Mesenchymal stem cell (in vitro differentiated cells and primary cell): ENCODE data around the gene VPS33A.

Experiments used
- DNase-seq: peaks from one replicate; pipeline ENCODE4 v3.0.0-alpha.2; 2013
- H2AFZ ChIP-seq: one replicate; pipeline ENCODE4 v1.6.1; 2013; ENCODE audit warnings: low read depth, mild to moderate bottlenecking, control low read depth, inconsistent platforms, low read length, moderate library complexity
- H2AK5ac ChIP-seq: 2 replicates; pipeline ENCODE4 v1.6.1; 2013; ENCODE audit warnings: low read length, moderate library complexity, mild to moderate bottlenecking, inconsistent platforms; ENCODE audit not compliant: severe bottlenecking
- H2BK120ac ChIP-seq: one replicate; pipeline ENCODE4 v1.6.1; 2013; ENCODE audit warnings: low read depth, mild to moderate bottlenecking, inconsistent platforms, low read length, moderate library complexity
- H2BK12ac ChIP-seq, 2 experiments: one replicate each; pipeline ENCODE4 v1.6.1; 2013; ENCODE audit warnings: inconsistent platforms in 2 of 2, low read length in 2 of 2, mild to moderate bottlenecking in 2 of 2, moderate library complexity in 2 of 2, control low read depth in 1 of 2
- H2BK15ac ChIP-seq: one replicate; pipeline ENCODE4 v1.6.1; 2013; ENCODE audit warnings: mild to moderate bottlenecking, low read depth, inconsistent platforms; ENCODE audit not compliant: poor library complexity, severe bottlenecking
- H2BK5ac ChIP-seq: 2 replicates; pipeline ENCODE4 v1.6.1; 2013; ENCODE audit warnings: low read depth, mild to moderate bottlenecking, low read length, control low read depth, inconsistent platforms; ENCODE audit not compliant: poor library complexity, severe bottlenecking
- H3K14ac ChIP-seq, 2 experiments: one replicate each; pipeline ENCODE4 v1.6.1; 2013; ENCODE audit warnings: inconsistent platforms in 2 of 2, low read length in 2 of 2, control low read depth in 1 of 2, mild to moderate bottlenecking in 1 of 2, moderate library complexity in 1 of 2
- H3K18ac ChIP-seq, 2 experiments: one replicate each; pipeline ENCODE4 v1.6.1; 2013; ENCODE audit warnings: inconsistent platforms in 2 of 2, low read length in 2 of 2, control low read depth in 1 of 2, low read depth in 1 of 2, mild to moderate bottlenecking in 1 of 2
- H3K23ac ChIP-seq, 2 experiments: one replicate each; pipeline ENCODE4 v1.6.1; 2013; ENCODE audit warnings: inconsistent platforms in 2 of 2, low read length in 2 of 2, mild to moderate bottlenecking in 2 of 2, moderate library complexity in 2 of 2, control low read depth in 1 of 2
- H3K27ac ChIP-seq: 2 replicates; pipeline ENCODE4 v1.5.1; 2013; ENCODE audit warnings: mild to moderate bottlenecking, moderate library complexity, low read length, control low read depth, inconsistent platforms; ENCODE audit not compliant: poor library complexity, severe bottlenecking
- H3K27me3 ChIP-seq, 2 experiments: 2 replicates each; pipeline versions ENCODE4 v1.6.1 to v1.7.0; 2013; ENCODE audit warnings: low read length in 2 of 2, mild to moderate bottlenecking in 2 of 2, moderate library complexity in 2 of 2, control low read depth in 1 of 2, inconsistent platforms in 1 of 2; ENCODE audit not compliant: control insufficient read depth in 1 of 2, insufficient read depth in 1 of 2
- H3K36me3 ChIP-seq, 2 experiments: 2 replicates each; pipeline versions ENCODE4 v1.6.1 to v1.7.0; 2013; ENCODE audit warnings: low read length in 2 of 2, control low read depth in 1 of 2, inconsistent platforms in 1 of 2, low read depth in 1 of 2, mild to moderate bottlenecking in 1 of 2; ENCODE audit not compliant: insufficient read depth in 2 of 2, control insufficient read depth in 1 of 2
- H3K4ac ChIP-seq, 2 experiments: one replicate each; pipeline ENCODE4 v1.6.1; 2013; ENCODE audit warnings: inconsistent platforms in 2 of 2, low read length in 2 of 2, mild to moderate bottlenecking in 2 of 2, moderate library complexity in 2 of 2, control low read depth in 1 of 2, low read depth in 1 of 2
- H3K4me1 ChIP-seq: 2 replicates; pipeline ENCODE4 v1.6.1; 2013; ENCODE audit warnings: low read depth, low read length, control low read depth; ENCODE audit not compliant: control insufficient read depth, insufficient read depth
- H3K4me2 ChIP-seq: 2 replicates; pipeline ENCODE4 v1.6.1; 2013; ENCODE audit warnings: low read length, mild to moderate bottlenecking, inconsistent platforms; ENCODE audit not compliant: poor library complexity, severe bottlenecking
- H3K4me3 ChIP-seq, 2 experiments: 2 replicates each; pipeline versions ENCODE4 v1.5.1 to v1.7.0; 2013; ENCODE audit warnings: low read length in 2 of 2, mild to moderate bottlenecking in 2 of 2, control low read depth in 1 of 2, low read depth in 1 of 2; ENCODE audit not compliant: insufficient read depth in 1 of 2
- H3K79me1 ChIP-seq: replicated peaks from 2 replicates; pipeline ENCODE4 v1.6.1; 2013; ENCODE audit warnings: mild to moderate bottlenecking, control low read depth, low read length, inconsistent platforms; ENCODE audit not compliant: poor library complexity, severe bottlenecking
- H3K9ac ChIP-seq: 2 replicates; pipeline ENCODE4 v1.7.0; 2013; ENCODE audit warnings: mild to moderate bottlenecking, low read length, moderate library complexity
- H3K9me3 ChIP-seq: 2 replicates; pipeline ENCODE4 v1.7.0; 2013; ENCODE audit warnings: mild to moderate bottlenecking, low read length; ENCODE audit not compliant: control insufficient read depth
- H4K8ac ChIP-seq: one replicate; pipeline ENCODE4 v1.6.1; 2013; ENCODE audit warnings: inconsistent platforms, mild to moderate bottlenecking, low read length, moderate library complexity
- H4K91ac ChIP-seq: one replicate; pipeline ENCODE4 v1.6.1; 2013; ENCODE audit warnings: mild to moderate bottlenecking, low read length, inconsistent platforms
- WGBS: methylation state at CpG from one replicate; pipeline ENCODE4 v1.1.7; 2013; ENCODE audit warnings: mixed read lengths; 5-methylcytosine and 5-hydroxymethylcytosine counted together

VPS33A gene

DNA sequence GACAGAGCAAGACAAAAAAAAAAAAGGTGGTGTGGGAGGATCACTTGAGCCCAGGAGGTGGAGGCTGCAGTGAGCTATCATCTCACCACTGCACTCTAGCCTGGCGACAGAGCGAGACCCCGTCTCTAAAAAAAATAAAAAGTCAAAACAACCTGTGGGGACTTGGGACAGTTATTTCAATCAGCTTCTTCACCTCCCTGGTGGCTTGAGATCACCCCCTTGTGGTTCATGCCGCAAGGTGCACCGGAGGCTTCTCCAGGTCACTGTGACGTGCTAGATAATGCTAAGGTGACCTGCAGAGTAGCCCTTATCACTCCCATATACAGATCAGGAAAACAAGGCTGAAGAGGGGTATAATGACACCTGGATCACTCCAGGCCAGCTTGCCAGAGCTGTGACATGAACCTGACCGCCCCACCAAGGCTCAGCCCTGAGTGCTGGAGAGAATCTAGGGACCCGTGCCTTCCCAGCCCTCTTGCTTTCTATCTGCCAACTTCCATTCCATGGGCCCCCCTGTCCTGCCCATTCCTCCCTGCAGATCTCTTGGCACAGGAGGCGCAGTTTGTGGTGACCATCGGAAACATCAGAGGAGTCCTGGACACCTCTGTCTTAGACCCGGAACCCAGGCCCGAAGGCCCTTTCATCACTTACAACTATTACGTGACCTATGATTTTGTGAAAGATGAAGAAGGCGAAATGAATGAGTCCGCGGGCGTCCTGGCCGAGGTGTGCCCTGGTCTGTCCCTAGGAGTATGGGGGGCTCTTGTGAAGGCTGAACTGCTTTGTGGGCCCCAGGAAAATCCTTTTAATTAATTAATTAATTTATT is 75.2 kb downstream of the VPS33A start:
- no peak overlapping the region for H3K27ac ChIP-seq
- H2BK12ac ChIP-seq, result no peak overlapping the region
- H3K18ac ChIP-seq, result no peak overlapping the region
- no peak overlapping the region for H2BK15ac ChIP-seq
- no peak overlapping the region for H2BK5ac ChIP-seq
- no peak overlapping the region for H3K4me3 ChIP-seq
- no peak overlapping the region for H3K14ac ChIP-seq
- no peak overlapping the region for H3K23ac ChIP-seq
- no peak overlapping the region for H2AK5ac ChIP-seq
- H3K79me1 ChIP-seq, result no peaks in the 10 kb centered on the region
- peaks cover 0 to 23% of the 10 kb centered on the region in 2 experiments for H3K27me3 ChIP-seq
- H2BK120ac ChIP-seq, result no peak overlapping the region
- no peak overlapping the region for H2AFZ ChIP-seq
- no peaks in the 10 kb centered on the region for H3K4me1 ChIP-seq
- no peaks in the 10 kb centered on the region for H3K36me3 ChIP-seq
- H3K4me2 ChIP-seq, result no peak overlapping the region
- H4K8ac ChIP-seq, result no peak overlapping the region
- H3K9ac ChIP-seq, result no peak overlapping the region
- 65% methylated on average over 14 of the region's 18 CpGs for WGBS
- no peak overlapping the region for H3K4ac ChIP-seq
- DNase-seq, result peak; percentile 61
- H4K91ac ChIP-seq, result no peak overlapping the region
- peaks cover 12% of the 10 kb centered on the region for H3K9me3 ChIP-seq

DNA sequence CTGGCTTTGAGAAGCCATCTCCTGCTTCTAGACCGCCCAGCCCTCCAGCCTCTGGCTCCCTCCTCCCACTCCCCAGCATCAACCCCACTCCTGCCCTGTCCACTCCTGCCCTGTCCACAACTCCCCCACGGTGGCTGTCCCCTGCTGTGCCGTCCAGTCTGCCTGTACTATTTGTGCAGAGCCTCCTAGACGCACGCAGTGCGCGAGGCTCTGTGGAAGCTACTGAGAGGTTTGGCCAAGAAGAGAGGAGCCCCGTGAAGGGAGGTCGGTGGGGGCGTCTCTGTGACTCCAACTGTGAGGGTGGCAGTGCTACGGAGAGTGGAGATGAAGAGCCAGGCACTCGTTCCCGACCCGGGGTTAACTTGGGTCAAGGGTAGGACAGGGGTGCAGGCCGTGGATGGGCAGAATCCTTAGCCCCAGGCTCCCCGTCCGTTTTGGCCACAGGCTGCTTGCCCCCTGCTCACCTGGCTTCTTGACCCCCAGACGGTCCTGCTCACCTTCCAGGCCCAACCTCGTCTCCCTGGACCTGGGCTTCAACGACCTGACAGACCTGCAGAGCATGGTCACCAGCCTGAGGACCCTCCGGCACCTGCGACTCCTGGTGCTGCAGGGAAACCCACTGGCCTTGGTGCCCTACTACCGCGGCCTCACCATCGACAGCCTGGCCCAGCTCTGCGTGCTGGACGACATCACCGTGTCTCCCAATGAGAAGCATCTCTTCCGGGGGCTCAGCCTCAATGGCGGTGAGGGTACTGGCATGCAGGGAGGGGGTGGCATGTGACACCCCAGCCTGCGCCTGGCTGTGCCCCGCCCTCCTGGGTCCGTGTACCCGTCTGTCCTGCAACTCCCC is 76.4 kb downstream of the VPS33A start:
- H3K18ac ChIP-seq, result no peak overlapping the region
- no peak overlapping the region for H3K9ac ChIP-seq
- H2BK5ac ChIP-seq, result no peak overlapping the region
- DNase-seq, result no peak
- H3K4ac ChIP-seq, result no peak overlapping the region
- no peak overlapping the region for H2BK12ac ChIP-seq
- no peak overlapping the region for H4K91ac ChIP-seq
- H3K23ac ChIP-seq, result no peak overlapping the region
- no peak overlapping the region for H3K14ac ChIP-seq
- H2AK5ac ChIP-seq, result no peak overlapping the region
- no peak overlapping the region for H3K27ac ChIP-seq
- H3K4me1 ChIP-seq, result no peaks in the 10 kb centered on the region
- H2AFZ ChIP-seq, result no peak overlapping the region
- H3K79me1 ChIP-seq, result no peaks in the 10 kb centered on the region
- H2BK120ac ChIP-seq, result no peak overlapping the region
- 91% methylated on average over 33 of the region's 34 CpGs for whole genome bisulfite sequencing
- no peaks in the 10 kb centered on the region for H3K36me3 ChIP-seq
- no peak overlapping the region for H4K8ac ChIP-seq
- no peak overlapping the region for H3K4me3 ChIP-seq
- peaks cover 3% of the 10 kb centered on the region for H3K9me3 ChIP-seq
- peaks cover 0 to 21% of the 10 kb centered on the region in 2 experiments for H3K27me3 ChIP-seq
- H3K4me2 ChIP-seq, result no peak overlapping the region
- no peak overlapping the region for H2BK15ac ChIP-seq

DNA sequence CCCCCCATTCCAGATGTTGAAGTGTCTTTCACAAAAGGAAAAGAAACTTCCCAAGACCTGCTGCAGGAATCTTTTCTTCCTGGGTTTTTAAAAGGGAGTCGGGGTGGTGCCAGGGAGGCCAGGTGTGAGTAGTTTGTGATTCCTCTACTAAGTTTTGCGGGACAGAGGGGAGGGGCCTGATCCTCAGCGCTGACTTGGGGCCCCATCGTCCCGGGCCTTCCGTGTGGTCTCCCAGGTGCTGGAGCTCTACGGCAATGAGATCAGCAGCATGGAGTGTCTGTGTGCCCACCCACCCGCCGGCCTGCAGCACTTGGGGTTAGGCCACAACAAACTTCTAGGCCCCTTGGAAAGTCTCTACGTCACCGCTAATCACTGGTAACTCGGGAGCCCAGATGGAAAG is 78.8 kb downstream of the VPS33A start:
- Histone ChIP-seq H3K79me1 (no peaks in the 10 kb centered on the region), H3K18ac (no peak overlapping the region), H3K27ac (no peak overlapping the region), H4K91ac (no peak overlapping the region), H3K9me3 (no peaks in the 10 kb centered on the region), H2AFZ (no peak overlapping the region), H3K4me2 (no peak overlapping the region), H2BK15ac (no peak overlapping the region), H3K36me3 (no peaks in the 10 kb centered on the region), H3K9ac (no peak overlapping the region), H2AK5ac (no peak overlapping the region), H3K4ac (no peak overlapping the region), H3K4me3 (no peak overlapping the region), H3K14ac (no peak overlapping the region), H3K27me3 (peaks cover 0 to 16% of the 10 kb centered on the region in 2 experiments), H2BK120ac (no peak overlapping the region), H2BK5ac (no peak overlapping the region), H3K4me1 (peaks cover 7% of the 10 kb centered on the region), H4K8ac (no peak overlapping the region), H3K23ac (no peak overlapping the region), H2BK12ac (no peak overlapping the region)
- DNase-seq, result no peak
- 85% methylated on average over 12 of the region's 12 CpGs for WGBS

DNA sequence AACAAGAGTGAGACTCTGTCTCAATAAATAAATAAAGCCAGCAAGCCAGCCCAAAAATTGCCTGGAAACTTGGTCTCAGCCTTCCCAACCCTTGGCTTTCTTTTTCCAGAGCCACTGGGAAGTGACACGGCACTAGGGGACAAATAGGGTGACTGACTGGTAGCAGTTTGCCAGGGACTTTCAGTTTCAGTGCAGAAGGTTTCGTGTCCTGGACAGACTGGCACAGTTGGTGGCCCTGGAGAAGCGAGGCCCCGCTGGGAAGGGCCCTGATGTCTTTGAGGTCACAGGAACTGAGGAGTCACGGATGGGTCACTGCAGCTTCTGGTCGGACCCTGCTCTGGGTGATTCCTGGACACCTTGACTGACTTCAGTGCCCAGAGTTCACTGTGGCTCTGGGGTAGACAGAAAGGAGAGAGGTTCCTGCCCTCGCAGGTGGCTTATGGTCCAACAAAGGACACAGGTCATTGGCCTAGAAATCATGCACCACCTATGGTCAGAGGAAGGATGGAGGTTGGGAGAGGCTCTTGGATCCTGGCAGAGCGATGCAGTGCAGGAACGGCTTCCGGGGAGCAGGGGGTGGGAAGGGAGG is 80.7 kb downstream of the VPS33A start:
- peak overlapping the region; percentile 29 for H4K91ac ChIP-seq

More for the DNA sequence above, 80.7 kb downstream of the VPS33A start:
- H4K8ac ChIP-seq, result no peak overlapping the region
- H2AK5ac ChIP-seq, result no peak overlapping the region
- no peak overlapping the region for H3K27ac ChIP-seq
- no peak overlapping the region for H2AFZ ChIP-seq
- H2BK12ac ChIP-seq, result no peak overlapping the region
- H3K27me3 ChIP-seq, result peaks cover 0 to 9% of the 10 kb centered on the region in 2 experiments
- H2BK120ac ChIP-seq, result no peak overlapping the region
- H3K9me3 ChIP-seq, result no peaks in the 10 kb centered on the region
- no peak overlapping the region for H3K18ac ChIP-seq
- 93% methylated on average over 8 of the region's 10 CpGs for WGBS
- no peak overlapping the region for H3K4me3 ChIP-seq
- no peak overlapping the region for H2BK5ac ChIP-seq
- H3K23ac ChIP-seq, result no peak overlapping the region
- peaks cover 7% of the 10 kb centered on the region for H3K4me1 ChIP-seq
- no peak overlapping the region for H3K14ac ChIP-seq
- no peak for DNase-seq
- H3K36me3 ChIP-seq, result no peaks in the 10 kb centered on the region
- H3K79me1 ChIP-seq, result no peaks in the 10 kb centered on the region
- no peak overlapping the region for H3K4ac ChIP-seq
- no peak overlapping the region for H3K4me2 ChIP-seq
- no peak overlapping the region for H3K9ac ChIP-seq
- H2BK15ac ChIP-seq, result no peak overlapping the region
